Sigmoid colon (tissue), 4 donors: Measurements from ENCODE around the gene IL21R.

Source experiments
- CTCF ChIP-seq, 4 experiments: fragments of 450-650 bp in 3 of 4; fragments of 200-600 bp in 1 of 4; IDR thresholded peaks; one replicate each; pipeline ENCODE4 v1.5.1; 2016 to 2019; ENCODE audit warnings: antibody characterized with exemption in 4 of 4, mild to moderate bottlenecking in 3 of 4, moderate library complexity in 2 of 4
- EP300 ChIP-seq, 4 donors: sonication (generic); formaldehyde crosslinking; IDR thresholded peaks; one replicate each; pipeline ENCODE4 v1.6.1; 2017; ENCODE audit warnings: antibody characterized with exemption in 4 of 4
- POLR2A ChIP-seq, 2 donors: fragments of 450-650 bp; IDR thresholded peaks; one replicate each; pipeline ENCODE4 v1.6.1; 2016; ENCODE audit warnings: antibody characterized with exemption in 2 of 2, mild to moderate bottlenecking in 2 of 2, moderate library complexity in 2 of 2
- POLR2AphosphoS5 ChIP-seq, 4 donors: sonication (generic); formaldehyde crosslinking; IDR thresholded peaks; one replicate each; pipeline ENCODE4 v1.6.1; 2017; ENCODE audit warnings: antibody characterized with exemption in 4 of 4

GRCh38 chr16:27410761-27411160 lies 8.8 kb downstream of the IL21R start:
- no peak for TF ChIP-seq CTCF (IDR thresholded peaks at IDR 0.05)
- TF ChIP-seq POLR2AphosphoS5 (IDR thresholded peaks at IDR 0.05), result no peak
- no peak for TF ChIP-seq POLR2A (IDR thresholded peaks at IDR 0.05)
- TF ChIP-seq EP300 (IDR thresholded peaks at IDR 0.05), result no peak
